ENCODE measurements around the gene AMIGO3. TPM values are rescaled to one million over a fixed set of nuclear protein-coding genes. Genes with fewer than 3 reads are reported as not detected.

AMIGO3 gene, protein sequence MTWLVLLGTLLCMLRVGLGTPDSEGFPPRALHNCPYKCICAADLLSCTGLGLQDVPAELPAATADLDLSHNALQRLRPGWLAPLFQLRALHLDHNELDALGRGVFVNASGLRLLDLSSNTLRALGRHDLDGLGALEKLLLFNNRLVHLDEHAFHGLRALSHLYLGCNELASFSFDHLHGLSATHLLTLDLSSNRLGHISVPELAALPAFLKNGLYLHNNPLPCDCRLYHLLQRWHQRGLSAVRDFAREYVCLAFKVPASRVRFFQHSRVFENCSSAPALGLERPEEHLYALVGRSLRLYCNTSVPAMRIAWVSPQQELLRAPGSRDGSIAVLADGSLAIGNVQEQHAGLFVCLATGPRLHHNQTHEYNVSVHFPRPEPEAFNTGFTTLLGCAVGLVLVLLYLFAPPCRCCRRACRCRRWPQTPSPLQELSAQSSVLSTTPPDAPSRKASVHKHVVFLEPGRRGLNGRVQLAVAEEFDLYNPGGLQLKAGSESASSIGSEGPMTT
- total RNA-seq (2022) (0.49 and 0.73 TPM in 2 replicates), Bru-seq, nascent RNA (not detected), BruChase-seq, experiment 1, labeled RNA remaining after a 6-hour chase (percentile 43 among the genes with signal in this experiment), BruChase-seq, experiment 2, labeled RNA remaining after a 2-hour chase (percentile 50 among the genes with signal in this experiment)
- long read RNA-seq, transcript AMIGO3-201 (1 exons, 2,862 nt), result major isoform, 15 of 15 reads
- long read RNA-seq, partial matches to known transcripts, result 0 of 15 reads
- long read RNA-seq, other reads (novel, unspliced or antisense), result 0 of 15 reads

DNA sequence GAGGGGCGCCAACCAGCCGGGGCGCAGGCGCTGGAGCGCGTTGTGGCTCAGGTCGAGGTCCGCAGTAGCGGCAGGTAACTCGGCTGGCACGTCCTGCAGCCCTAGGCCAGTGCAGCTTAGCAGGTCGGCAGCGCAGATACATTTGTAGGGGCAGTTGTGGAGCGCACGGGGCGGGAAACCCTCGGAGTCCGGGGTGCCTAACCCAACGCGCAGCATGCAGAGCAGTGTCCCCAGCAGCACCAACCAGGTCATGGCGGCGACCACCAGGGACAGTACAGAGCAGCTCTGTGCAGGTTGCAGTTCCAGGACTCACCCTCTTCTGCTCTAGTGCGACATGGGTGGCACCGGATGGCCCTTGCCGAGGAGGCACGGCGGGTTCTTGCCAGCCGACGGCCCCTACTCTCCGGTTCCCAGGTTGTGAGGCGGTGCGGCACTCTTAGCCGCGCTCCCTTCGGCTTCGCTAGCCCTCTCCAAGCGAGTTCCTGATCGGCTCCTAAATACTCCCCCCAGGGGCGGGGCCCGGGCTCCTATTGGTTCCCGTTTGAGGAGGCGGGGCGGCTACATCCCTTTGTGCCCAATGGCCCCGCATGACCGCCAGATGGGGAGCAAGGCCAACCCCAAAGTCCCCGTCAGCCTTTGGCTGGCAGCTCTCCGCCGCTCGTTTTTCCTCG lies at the start of gene AMIGO3:
Gene AMIGO3 (minus strand): TSS at position 471 of the 671 bp plus-strand sequence. CDS start 219 bp downstream, at position 252.
- peaks cover 84% of the 10 kb centered on the region for H3K36me3 Mint-ChIP-seq (ENCODE audit: insufficient read depth, unreplicated experiment)
- peaks cover 13% of the 10 kb centered on the region for H3K4me1 Mint-ChIP-seq (ENCODE audit: low read depth, unreplicated experiment)
- peak within 1 kb of the TSS; percentile 52 for H3K27ac Mint-ChIP-seq (ENCODE audit: unreplicated experiment)
- DNase-seq, result peak; percentile 88
- H3K9me3 Mint-ChIP-seq (ENCODE audit: low read depth, unreplicated experiment), result peaks cover 2% of the 10 kb centered on the region
- peak within 1 kb of the TSS; percentile 46 for H3K4me3 Mint-ChIP-seq (ENCODE audit: low read depth, unreplicated experiment)
- BruUV-seq (replicated peaks), result no TSS peak
- CTCF ChIA-PET, result interaction anchor here (0.5 to 1.6 kb wide), 2 partner anchors 84 to 210 kb away, joined by 4 to 6 read pairs; partner anchors contain the start of gene INKA1
- H3K27me3 Mint-ChIP-seq (ENCODE audit: unreplicated experiment), result no peaks in the 10 kb centered on the region
- TF ChIP-seq, protein P1, sequence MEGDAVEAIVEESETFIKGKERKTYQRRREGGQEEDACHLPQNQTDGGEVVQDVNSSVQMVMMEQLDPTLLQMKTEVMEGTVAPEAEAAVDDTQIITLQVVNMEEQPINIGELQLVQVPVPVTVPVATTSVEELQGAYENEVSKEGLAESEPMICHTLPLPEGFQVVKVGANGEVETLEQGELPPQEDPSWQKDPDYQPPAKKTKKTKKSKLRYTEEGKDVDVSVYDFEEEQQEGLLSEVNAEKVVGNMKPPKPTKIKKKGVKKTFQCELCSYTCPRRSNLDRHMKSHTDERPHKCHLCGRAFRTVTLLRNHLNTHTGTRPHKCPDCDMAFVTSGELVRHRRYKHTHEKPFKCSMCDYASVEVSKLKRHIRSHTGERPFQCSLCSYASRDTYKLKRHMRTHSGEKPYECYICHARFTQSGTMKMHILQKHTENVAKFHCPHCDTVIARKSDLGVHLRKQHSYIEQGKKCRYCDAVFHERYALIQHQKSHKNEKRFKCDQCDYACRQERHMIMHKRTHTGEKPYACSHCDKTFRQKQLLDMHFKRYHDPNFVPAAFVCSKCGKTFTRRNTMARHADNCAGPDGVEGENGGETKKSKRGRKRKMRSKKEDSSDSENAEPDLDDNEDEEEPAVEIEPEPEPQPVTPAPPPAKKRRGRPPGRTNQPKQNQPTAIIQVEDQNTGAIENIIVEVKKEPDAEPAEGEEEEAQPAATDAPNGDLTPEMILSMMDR (IDR thresholded peaks at IDR 0.05; ENCODE audit: unreplicated experiment), result no peak
- intact Hi-C loops (cut with micrococcal nuclease; ENCODE audit: unreplicated experiment), result no loop called here

DNA sequence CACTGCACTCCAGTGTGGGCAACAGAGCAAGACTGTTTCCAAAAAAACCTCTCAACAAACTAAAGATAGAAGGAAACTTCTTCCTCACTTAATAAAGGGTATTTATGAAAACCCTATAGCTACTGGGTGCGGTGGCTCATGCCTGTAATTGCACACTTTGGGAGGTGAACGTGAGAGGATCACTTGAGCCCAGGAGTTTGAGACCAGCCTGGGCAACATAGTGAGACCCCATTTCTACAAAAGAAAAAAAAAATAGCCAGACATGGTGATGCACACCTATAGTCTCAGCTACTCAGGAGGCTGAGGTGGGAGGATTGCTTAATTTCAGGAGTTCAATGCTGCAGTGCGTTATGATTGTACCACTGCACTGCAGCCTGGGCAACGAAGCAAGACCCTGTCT lies 44.5 kb upstream of the AMIGO3 start:
- H3K27ac Mint-ChIP-seq (ENCODE audit: unreplicated experiment), result no peak overlapping the region
- DNase-seq, result no peak
- no TSS peak for BruUV-seq (replicated peaks)
- CTCF ChIA-PET, result no interaction called here
- peaks cover 4% of the 10 kb centered on the region for H3K36me3 Mint-ChIP-seq (ENCODE audit: insufficient read depth, unreplicated experiment)
- no peaks in the 10 kb centered on the region for H3K27me3 Mint-ChIP-seq (ENCODE audit: unreplicated experiment)
- H3K4me3 Mint-ChIP-seq (ENCODE audit: low read depth, unreplicated experiment), result no peak overlapping the region
- no peaks in the 10 kb centered on the region for H3K9me3 Mint-ChIP-seq (ENCODE audit: low read depth, unreplicated experiment)
- no peaks in the 10 kb centered on the region for H3K4me1 Mint-ChIP-seq (ENCODE audit: low read depth, unreplicated experiment)
- TF ChIP-seq, protein P1 (IDR thresholded peaks at IDR 0.05; ENCODE audit: unreplicated experiment), result no peak
- intact Hi-C loops (cut with micrococcal nuclease; ENCODE audit: unreplicated experiment), result no loop called here

DNA sequence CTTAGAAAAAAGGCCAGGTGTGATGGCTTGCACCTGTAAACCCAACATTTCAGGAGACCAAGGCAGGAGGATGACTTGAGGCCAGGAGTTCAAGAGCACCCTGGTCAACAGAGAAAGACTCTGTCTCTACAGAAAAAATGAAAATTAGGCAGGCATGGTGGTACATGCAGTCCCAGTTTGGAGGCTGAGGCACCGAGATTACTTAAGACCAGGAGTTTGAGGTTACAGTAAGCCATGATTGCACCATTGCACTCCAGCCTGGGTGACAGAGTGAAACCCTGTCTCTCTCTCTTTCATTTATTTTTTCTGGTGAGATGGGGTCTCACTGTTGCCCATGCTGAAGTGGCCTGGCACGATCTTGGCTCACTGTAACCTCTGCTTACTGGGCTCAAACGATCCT lies 42.2 kb upstream of the AMIGO3 start:
- peaks cover 7% of the 10 kb centered on the region for H3K36me3 Mint-ChIP-seq (ENCODE audit: insufficient read depth, unreplicated experiment)
- H3K27ac Mint-ChIP-seq (ENCODE audit: unreplicated experiment), result no peak overlapping the region
- no peaks in the 10 kb centered on the region for H3K4me1 Mint-ChIP-seq (ENCODE audit: low read depth, unreplicated experiment)
- TF ChIP-seq, protein P1 (IDR thresholded peaks at IDR 0.05; ENCODE audit: unreplicated experiment), result no peak
- no peak overlapping the region for H3K4me3 Mint-ChIP-seq (ENCODE audit: low read depth, unreplicated experiment)
- H3K27me3 Mint-ChIP-seq (ENCODE audit: unreplicated experiment), result no peaks in the 10 kb centered on the region
- DNase-seq, result no peak
- intact Hi-C loops (cut with micrococcal nuclease; ENCODE audit: unreplicated experiment), result no loop called here
- no peaks in the 10 kb centered on the region for H3K9me3 Mint-ChIP-seq (ENCODE audit: low read depth, unreplicated experiment)
- BruUV-seq (replicated peaks), result no TSS peak
- CTCF ChIA-PET, result no interaction called here

DNA sequence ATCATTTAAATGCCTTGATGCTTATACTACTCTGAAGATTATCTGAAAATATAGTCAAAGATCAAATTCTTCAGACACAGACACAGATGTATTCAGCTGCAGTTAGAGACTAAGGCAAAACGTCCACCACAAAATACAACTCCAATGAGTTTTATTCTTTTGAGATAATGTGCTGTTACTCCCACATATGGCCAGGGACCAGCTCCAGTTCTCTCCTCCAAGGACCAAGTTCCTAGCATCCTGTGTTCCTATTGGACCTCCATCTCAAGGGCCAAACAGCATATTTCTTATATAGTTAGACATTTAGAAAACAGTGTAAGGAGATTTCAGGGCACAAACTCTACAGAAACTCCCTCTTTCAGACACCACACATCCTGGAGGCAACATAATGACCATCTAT lies 39.7 kb upstream of the AMIGO3 start:
- TF ChIP-seq, protein P1 (IDR thresholded peaks at IDR 0.05; ENCODE audit: unreplicated experiment), result no peak
- peaks cover 7% of the 10 kb centered on the region for H3K36me3 Mint-ChIP-seq (ENCODE audit: insufficient read depth, unreplicated experiment)
- H3K27me3 Mint-ChIP-seq (ENCODE audit: unreplicated experiment), result no peaks in the 10 kb centered on the region
- CTCF ChIA-PET, result no interaction called here
- intact Hi-C loops (cut with micrococcal nuclease; ENCODE audit: unreplicated experiment), result no loop called here
- H3K9me3 Mint-ChIP-seq (ENCODE audit: low read depth, unreplicated experiment), result no peaks in the 10 kb centered on the region
- BruUV-seq (replicated peaks), result no TSS peak
- no peak overlapping the region for H3K27ac Mint-ChIP-seq (ENCODE audit: unreplicated experiment)
- H3K4me1 Mint-ChIP-seq (ENCODE audit: low read depth, unreplicated experiment), result no peaks in the 10 kb centered on the region
- H3K4me3 Mint-ChIP-seq (ENCODE audit: low read depth, unreplicated experiment), result no peak overlapping the region
- DNase-seq, result no peak
